ENCODE measurements around the gene INO80E. TPM values are rescaled to one million over a fixed set of nuclear protein-coding genes. Genes with fewer than 3 reads are reported as not detected.

INO80E gene
- total RNA-seq, 1 experiment from 2014 or later: 67.7 TPM

- H3K9me2 ChIP-seq (replicated peaks; ENCODE audit: insufficient read depth, low read length): no peaks in the 10 kb centered on the region
- no peaks in the 10 kb centered on the region for H3K9me3 ChIP-seq (ENCODE audit: low read length)
- H2AFZ ChIP-seq (ENCODE audit: low read length): no peak overlapping the region
- peaks cover 34% of the 10 kb centered on the region for H3K4me1 ChIP-seq (ENCODE audit: low read length)
- no peak overlapping the region for H3K9ac ChIP-seq (ENCODE audit: low read length)
- H3K4me3 ChIP-seq (ENCODE audit: low read length): no peak overlapping the region
- peaks cover 13% of the 10 kb centered on the region for H3K79me2 ChIP-seq (ENCODE audit: low read length)
- H4K20me1 ChIP-seq (ENCODE audit: insufficient read depth, low read depth, low read length): no peaks in the 10 kb centered on the region
- no peak overlapping the region for H3K4me2 ChIP-seq (ENCODE audit: low read depth, low read length, poor library complexity, severe bottlenecking)
- no peak overlapping the region for H3K27ac ChIP-seq (ENCODE audit: low read length)
- no peaks in the 10 kb centered on the region for H3K27me3 ChIP-seq (ENCODE audit: low read length)
- no peak for DNase-seq
- H3K36me3 ChIP-seq (ENCODE audit: insufficient read depth, low read length): peaks cover 5% of the 10 kb centered on the region
Observed at GRCh38 chr16:29992344-29992967, 3.6 kb upstream of the INO80E start.

GRCh38 chr16:29993191-29993902, 2.7 kb upstream of the INO80E start:
- H2AFZ ChIP-seq (ENCODE audit: low read length): no peak overlapping the region
- peak overlapping the region; percentile 96 for H3K9ac ChIP-seq (ENCODE audit: low read length)
- no peak for DNase-seq
- H3K27ac ChIP-seq (ENCODE audit: low read length): no peak overlapping the region
- H3K27me3 ChIP-seq (ENCODE audit: low read length): no peaks in the 10 kb centered on the region
- peaks cover 12% of the 10 kb centered on the region for H3K36me3 ChIP-seq (ENCODE audit: insufficient read depth, low read length)
- H3K79me2 ChIP-seq (ENCODE audit: low read length): peaks cover 13% of the 10 kb centered on the region
- H3K9me3 ChIP-seq (ENCODE audit: low read length): no peaks in the 10 kb centered on the region
- H3K4me1 ChIP-seq (ENCODE audit: low read length): peaks cover 34% of the 10 kb centered on the region
- peak overlapping the region; percentile 94 for H3K4me2 ChIP-seq (ENCODE audit: low read depth, low read length, poor library complexity, severe bottlenecking)
- no peak overlapping the region for H3K4me3 ChIP-seq (ENCODE audit: low read length)
- H4K20me1 ChIP-seq (ENCODE audit: insufficient read depth, low read depth, low read length): no peaks in the 10 kb centered on the region
- H3K9me2 ChIP-seq (replicated peaks; ENCODE audit: insufficient read depth, low read length): no peaks in the 10 kb centered on the region

GRCh38 chr16:29993903-29994599, 2.0 kb upstream of the INO80E start:
- peak; percentile 42 for DNase-seq
- Histone ChIP-seq H3K27ac (ENCODE audit: low read length) (peak overlapping the region; percentile 90), H3K4me1 (ENCODE audit: low read length) (peaks cover 34% of the 10 kb centered on the region), H3K36me3 (ENCODE audit: insufficient read depth, low read length) (peaks cover 12% of the 10 kb centered on the region), H3K4me2 (ENCODE audit: low read depth, low read length, poor library complexity, severe bottlenecking) (peak overlapping the region; percentile 94), H3K9me3 (ENCODE audit: low read length) (no peaks in the 10 kb centered on the region), H3K79me2 (ENCODE audit: low read length) (peaks cover 13% of the 10 kb centered on the region), H3K9ac (ENCODE audit: low read length) (peak overlapping the region; percentile 96), H3K9me2 (replicated peaks; ENCODE audit: insufficient read depth, low read length) (no peaks in the 10 kb centered on the region), H3K27me3 (ENCODE audit: low read length) (no peaks in the 10 kb centered on the region), H3K4me3 (ENCODE audit: low read length) (peak overlapping the region; percentile 97), H4K20me1 (ENCODE audit: insufficient read depth, low read depth, low read length) (no peaks in the 10 kb centered on the region), H2AFZ (ENCODE audit: low read length) (no peak overlapping the region)

- Histone ChIP-seq H3K4me1 (ENCODE audit: low read length) (peaks cover 34% of the 10 kb centered on the region), H3K79me2 (ENCODE audit: low read length) (peaks cover 13% of the 10 kb centered on the region), H3K36me3 (ENCODE audit: insufficient read depth, low read length) (peaks cover 8% of the 10 kb centered on the region; the same call in 1 of the 2 replicates), H3K4me2 (ENCODE audit: low read depth, low read length, poor library complexity, severe bottlenecking) (peak overlapping the region; percentile 94), H4K20me1 (ENCODE audit: insufficient read depth, low read depth, low read length) (no peaks in the 10 kb centered on the region), H3K9ac (ENCODE audit: low read length) (peak overlapping the region; percentile 96), H3K4me3 (ENCODE audit: low read length) (peak overlapping the region; percentile 97), H3K9me2 (replicated peaks; ENCODE audit: insufficient read depth, low read length) (no peaks in the 10 kb centered on the region), H2AFZ (ENCODE audit: low read length) (peak overlapping the region; percentile 98; the same call in 1 of the 2 replicates), H3K27ac (ENCODE audit: low read length) (peak overlapping the region; percentile 90), H3K27me3 (ENCODE audit: low read length) (no peaks in the 10 kb centered on the region), H3K9me3 (ENCODE audit: low read length) (no peaks in the 10 kb centered on the region)
- DNase-seq: no peak
Observed at GRCh38 chr16:29994600-29995323, 1.3 kb upstream of the INO80E start.

- Histone ChIP-seq H3K27me3 (ENCODE audit: low read length) (no peaks in the 10 kb centered on the region), H3K9me2 (replicated peaks; ENCODE audit: insufficient read depth, low read length) (no peaks in the 10 kb centered on the region), H4K20me1 (ENCODE audit: insufficient read depth, low read depth, low read length) (no peaks in the 10 kb centered on the region), H3K4me3 (ENCODE audit: low read length) (peak within 1 kb of the TSS; percentile 97), H3K9me3 (ENCODE audit: low read length) (no peaks in the 10 kb centered on the region), H3K9ac (ENCODE audit: low read length) (peak within 1 kb of the TSS; percentile 96), H2AFZ (ENCODE audit: low read length) (peak within 1 kb of the TSS; percentile 98), H3K36me3 (ENCODE audit: insufficient read depth, low read length) (peaks cover 7% of the 10 kb centered on the region; the same call in 1 of the 2 replicates), H3K4me1 (ENCODE audit: low read length) (peaks cover 34% of the 10 kb centered on the region), H3K4me2 (ENCODE audit: low read depth, low read length, poor library complexity, severe bottlenecking) (peak within 1 kb of the TSS; percentile 94), H3K27ac (ENCODE audit: low read length) (peak within 1 kb of the TSS; percentile 90), H3K79me2 (ENCODE audit: low read length) (peaks cover 13% of the 10 kb centered on the region)
- DNase-seq: peak; percentile 96
Observed at GRCh38 chr16:29995324-29995910, 624 bp upstream of the INO80E start, which contains the start of gene HIRIP3. TSS of gene HIRIP3 (minus strand) at chr16:29995617. CDS start at chr16:29995605, 12 bp downstream.

GRCh38 chr16:29996766-29997250, 767 bp downstream of the INO80E start:
- Histone ChIP-seq H3K4me1 (ENCODE audit: low read length) (peaks cover 34% of the 10 kb centered on the region), H3K79me2 (ENCODE audit: low read length) (peaks cover 13% of the 10 kb centered on the region), H3K4me2 (ENCODE audit: low read depth, low read length, poor library complexity, severe bottlenecking) (peak overlapping the region; percentile 94), H3K36me3 (ENCODE audit: insufficient read depth, low read length) (peaks cover 7% of the 10 kb centered on the region; the same call in 1 of the 2 replicates), H3K4me3 (ENCODE audit: low read length) (peak overlapping the region; percentile 97), H3K9me2 (replicated peaks; ENCODE audit: insufficient read depth, low read length) (no peaks in the 10 kb centered on the region), H4K20me1 (ENCODE audit: insufficient read depth, low read depth, low read length) (no peaks in the 10 kb centered on the region), H3K9me3 (ENCODE audit: low read length) (no peaks in the 10 kb centered on the region), H3K9ac (ENCODE audit: low read length) (peak overlapping the region; percentile 96), H3K27me3 (ENCODE audit: low read length) (no peaks in the 10 kb centered on the region), H3K27ac (ENCODE audit: low read length) (peak overlapping the region; percentile 52), H2AFZ (ENCODE audit: low read length) (peak overlapping the region; percentile 85; the same call in 1 of the 2 replicates)
- peak; percentile 60 for DNase-seq

GRCh38 chr16:29999605-30000004, 3.6 kb downstream of the INO80E start:
- Histone ChIP-seq H3K4me2 (ENCODE audit: low read depth, low read length, poor library complexity, severe bottlenecking) (no peak overlapping the region), H2AFZ (ENCODE audit: low read length) (no peak overlapping the region), H3K4me3 (ENCODE audit: low read length) (no peak overlapping the region), H3K4me1 (ENCODE audit: low read length) (peaks cover 26% of the 10 kb centered on the region), H3K27me3 (ENCODE audit: low read length) (no peaks in the 10 kb centered on the region), H3K27ac (ENCODE audit: low read length) (no peak overlapping the region), H3K9me3 (ENCODE audit: low read length) (no peaks in the 10 kb centered on the region), H3K9ac (ENCODE audit: low read length) (no peak overlapping the region), H4K20me1 (ENCODE audit: insufficient read depth, low read depth, low read length) (0 out of 2 replicates have a peak, but pooled peaks cover 5% of the 10 kb centered on the region), H3K36me3 (ENCODE audit: insufficient read depth, low read length) (peaks cover 7% of the 10 kb centered on the region; the same call in 1 of the 2 replicates), H3K9me2 (replicated peaks; ENCODE audit: insufficient read depth, low read length) (no peaks in the 10 kb centered on the region), H3K79me2 (ENCODE audit: low read length) (peaks cover 13% of the 10 kb centered on the region)
- DNase-seq: peak; percentile 38
